ENCODE data around the gene ARID5A. TPM values are rescaled to one million over a fixed set of nuclear protein-coding genes. Genes with fewer than 3 reads are reported as not detected.

ARID5A gene
- total and polyA plus RNA-seq, 7 donors = 12.9 to 73.6 (median 29.9) TPM

DNA sequence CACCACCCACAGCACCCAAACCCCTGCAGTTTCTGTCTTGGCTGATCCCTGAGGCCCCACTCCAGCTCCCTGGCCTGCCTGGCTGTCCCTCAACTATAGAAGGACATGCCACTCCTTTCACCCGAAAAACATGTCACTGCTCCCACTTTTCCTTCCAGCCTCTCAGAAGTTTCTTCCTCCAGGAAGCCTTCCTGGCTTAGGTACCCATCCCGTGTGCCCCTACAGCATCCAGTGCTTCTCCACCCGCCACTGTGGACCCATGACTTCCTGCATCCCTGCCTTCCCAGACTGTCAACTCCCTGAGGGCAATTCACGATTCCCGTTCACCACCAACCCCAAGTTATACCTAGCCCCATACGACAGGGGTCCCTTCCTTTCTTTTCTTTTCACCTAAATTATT is 21.5 kb downstream of the ARID5A start:
- peaks cover 0 to 4% of the 10 kb centered on the region in 2 donors for H3K36me3 ChIP-seq (ENCODE audit: insufficient read depth in 1 of 2, low read depth in 1 of 2)
- H3K9me3 ChIP-seq = peaks cover 3% of the 10 kb centered on the region
- no peak overlapping the region for H3K4me3 ChIP-seq
- H3K27ac ChIP-seq = no peak overlapping the region
- peaks cover 17% of the 10 kb centered on the region for H3K4me1 ChIP-seq
- TF ChIP-seq, protein P1, sequence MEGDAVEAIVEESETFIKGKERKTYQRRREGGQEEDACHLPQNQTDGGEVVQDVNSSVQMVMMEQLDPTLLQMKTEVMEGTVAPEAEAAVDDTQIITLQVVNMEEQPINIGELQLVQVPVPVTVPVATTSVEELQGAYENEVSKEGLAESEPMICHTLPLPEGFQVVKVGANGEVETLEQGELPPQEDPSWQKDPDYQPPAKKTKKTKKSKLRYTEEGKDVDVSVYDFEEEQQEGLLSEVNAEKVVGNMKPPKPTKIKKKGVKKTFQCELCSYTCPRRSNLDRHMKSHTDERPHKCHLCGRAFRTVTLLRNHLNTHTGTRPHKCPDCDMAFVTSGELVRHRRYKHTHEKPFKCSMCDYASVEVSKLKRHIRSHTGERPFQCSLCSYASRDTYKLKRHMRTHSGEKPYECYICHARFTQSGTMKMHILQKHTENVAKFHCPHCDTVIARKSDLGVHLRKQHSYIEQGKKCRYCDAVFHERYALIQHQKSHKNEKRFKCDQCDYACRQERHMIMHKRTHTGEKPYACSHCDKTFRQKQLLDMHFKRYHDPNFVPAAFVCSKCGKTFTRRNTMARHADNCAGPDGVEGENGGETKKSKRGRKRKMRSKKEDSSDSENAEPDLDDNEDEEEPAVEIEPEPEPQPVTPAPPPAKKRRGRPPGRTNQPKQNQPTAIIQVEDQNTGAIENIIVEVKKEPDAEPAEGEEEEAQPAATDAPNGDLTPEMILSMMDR (IDR thresholded peaks at IDR 0.05) = no peak
- DNase-seq = no peak
- WGBS, 3 donors = 86 to 88% (median 88%) methylated on average over 6 of the region's 6 CpGs
- no peak for ATAC-seq
- intact Hi-C loops (cut with DNase I) = no loop called here
- H3K27me3 ChIP-seq (ENCODE audit: insufficient read depth in 3 of 3, low read length in 2 of 3) = no peaks in the 10 kb centered on the region

GRCh38 chr2:96558485-96558884 is 21.9 kb downstream of the ARID5A start:
- TF ChIP-seq, protein P1 (IDR thresholded peaks at IDR 0.05) = no peak
- WGBS, 3 donors = 83 to 86% (median 84%) methylated on average over 8 of the region's 8 CpGs

GRCh38 chr2:96564026-96564425 is 27.5 kb downstream of the ARID5A start:
- Histone ChIP-seq H3K36me3 (ENCODE audit: insufficient read depth in 1 of 2, low read depth in 1 of 2) (no peaks in the 10 kb centered on the region), H3K27me3 (ENCODE audit: insufficient read depth in 3 of 3, low read length in 2 of 3) (no peaks in the 10 kb centered on the region), H3K9me3 (peaks cover 3% of the 10 kb centered on the region), H3K27ac (no peak overlapping the region), H3K4me1 (no peaks in the 10 kb centered on the region), H3K4me3 (no peak overlapping the region)
- TF ChIP-seq, protein P1 (IDR thresholded peaks at IDR 0.05) = no peak
- 73 to 93% (median 75%) methylated on average over 4 of the region's 4 CpGs for WGBS, 3 donors
- intact Hi-C loops (cut with DNase I) = no loop called here
- no peak for ATAC-seq
- no peak for DNase-seq

More at GRCh38 chr2:96558485-96558884, 21.9 kb downstream of the ARID5A start:
- intact Hi-C loops (cut with DNase I) = no loop called here
- H3K36me3 ChIP-seq (ENCODE audit: insufficient read depth in 1 of 2, low read depth in 1 of 2) = no peaks in the 10 kb centered on the region
- peaks cover 17% of the 10 kb centered on the region for H3K4me1 ChIP-seq
- DNase-seq (no peak), ATAC-seq (no peak)
- no peak overlapping the region for H3K4me3 ChIP-seq
- H3K27me3 ChIP-seq (ENCODE audit: insufficient read depth in 3 of 3, low read length in 2 of 3) = no peaks in the 10 kb centered on the region
- peaks cover 3% of the 10 kb centered on the region for H3K9me3 ChIP-seq
- H3K27ac ChIP-seq = no peak overlapping the region

DNA sequence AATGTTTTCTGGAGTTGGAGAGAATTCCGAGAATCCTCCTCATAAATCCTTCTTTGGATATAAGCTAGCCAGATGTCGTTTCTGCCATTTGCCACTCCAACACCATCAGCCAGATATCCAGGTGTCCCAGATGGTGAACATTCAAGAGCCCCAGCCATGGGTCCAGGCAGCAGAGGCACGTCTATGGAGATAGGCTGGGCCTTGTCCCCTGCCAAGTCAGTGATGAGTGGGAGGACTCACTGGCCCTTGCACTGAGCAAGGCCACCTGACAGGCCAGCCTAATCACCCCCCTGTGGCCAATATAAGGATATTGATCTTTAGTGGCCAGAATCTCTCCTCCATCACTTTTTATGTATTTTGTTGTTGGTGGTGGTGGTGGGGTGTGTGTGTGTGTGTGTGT is 28.0 kb downstream of the ARID5A start:
- H3K27ac ChIP-seq = no peak overlapping the region
- H3K9me3 ChIP-seq = peaks cover 3% of the 10 kb centered on the region
- ATAC-seq (no peak), DNase-seq (no peak)
- 57 to 72% (median 62%) methylated on average over 3 of the region's 3 CpGs for WGBS, 3 donors
- TF ChIP-seq, protein P1 (IDR thresholded peaks at IDR 0.05) = no peak
- no peak overlapping the region for H3K4me3 ChIP-seq
- H3K36me3 ChIP-seq (ENCODE audit: insufficient read depth in 1 of 2, low read depth in 1 of 2) = no peaks in the 10 kb centered on the region
- intact Hi-C loops (cut with DNase I) = no loop called here
- H3K4me1 ChIP-seq = no peaks in the 10 kb centered on the region
- no peaks in the 10 kb centered on the region for H3K27me3 ChIP-seq (ENCODE audit: insufficient read depth in 3 of 3, low read length in 2 of 3)

- Histone ChIP-seq H3K4me1 (no peaks in the 10 kb centered on the region), H3K9me3 (peaks cover 3% of the 10 kb centered on the region), H3K27ac (no peak overlapping the region), H3K36me3 (ENCODE audit: insufficient read depth in 1 of 2, low read depth in 1 of 2) (no peaks in the 10 kb centered on the region), H3K27me3 (ENCODE audit: insufficient read depth in 3 of 3, low read length in 2 of 3) (no peaks in the 10 kb centered on the region), H3K4me3 (no peak overlapping the region)
- no peak for DNase-seq
- intact Hi-C loops (cut with DNase I) = no loop called here
- TF ChIP-seq, protein P1 (IDR thresholded peaks at IDR 0.05) = no peak
- 57 to 62% (median 61%) methylated on average over 5 of the region's 5 CpGs for WGBS, 3 donors
- no peak for ATAC-seq
Observed at GRCh38 chr2:96565111-96565510, 28.6 kb downstream of the ARID5A start.
